ENCODE data around the gene KIF12. TPM values are rescaled to one million over a fixed set of nuclear protein-coding genes. Genes with fewer than 3 reads are reported as not detected.
A peak's percentile ranks its signal among the peaks of the same experiment; 100 is the strongest.
"Not testable (repeated sequence)": the region's sequence is repeated elsewhere in the genome, so short reads cannot be mapped to it uniquely, and the experiment has no call there.

KIF12 gene
- total and polyA plus RNA-seq, 4 donors, result 0.38 to 8.4 TPM; not detected in 2

- DNase-seq, result no peak
- intact Hi-C loops (cut with DNase I), result loop anchor here in 1 of 2 donors (2.0 kb wide), 1 partner anchor 207 kb away; no protein-coding TSS in a partner anchor
Observed at GRCh38 chr9:114083666-114084065, 15.4 kb downstream of the KIF12 start.

DNA sequence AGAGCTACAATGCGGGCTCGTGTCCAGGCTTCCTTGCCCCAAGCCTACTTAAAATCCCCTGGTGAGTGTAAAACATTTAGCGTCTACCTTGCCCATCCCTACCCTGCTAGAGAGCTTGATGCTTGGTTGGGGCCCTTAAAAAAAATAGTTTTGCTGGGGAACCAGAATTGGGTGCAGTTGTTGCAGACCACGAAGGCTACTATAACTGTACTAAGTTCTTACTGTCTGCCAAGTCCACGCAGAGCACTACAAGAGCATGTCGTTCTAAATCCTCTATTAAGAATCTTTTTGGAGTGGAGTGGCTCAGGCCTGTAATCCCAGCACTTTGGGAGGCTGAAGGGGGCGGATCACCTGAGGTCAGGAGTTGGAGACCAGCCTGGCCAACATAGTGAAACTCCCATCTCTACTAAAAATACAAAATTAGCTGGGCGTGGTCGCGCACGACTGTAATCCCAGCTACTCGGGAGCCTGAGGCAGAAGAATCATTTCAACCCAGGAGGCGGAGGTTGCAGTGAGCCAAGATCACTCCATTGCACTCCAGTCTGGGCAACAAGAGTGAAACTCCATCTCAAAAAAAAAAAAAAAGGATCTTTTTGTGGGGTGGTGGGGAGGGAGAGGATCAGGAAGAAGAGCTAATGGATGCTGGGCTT lies 16.2 kb downstream of the KIF12 start:
- 51 to 53% methylated on average over 13 of the region's 13 CpGs for WGBS, 2 donors
- H3K9me3 ChIP-seq (ENCODE audit: control insufficient read depth, low read length); H3K36me3 ChIP-seq (ENCODE audit: control insufficient read depth in 1 of 2, insufficient read depth in 2 of 2, low read length in 1 of 2); ATAC-seq (ENCODE audit: low FRiP score); DNase-seq; H3K27me3 ChIP-seq (ENCODE audit: control insufficient read depth in 1 of 2, insufficient read depth in 2 of 2, low read length in 1 of 2); H3K4me3 ChIP-seq (ENCODE audit: low read length in 2 of 2); H3K27ac ChIP-seq (ENCODE audit: low read depth in 1 of 2, low read length in 2 of 2); H3K4me1 ChIP-seq (ENCODE audit: control insufficient read depth in 1 of 2, insufficient read depth in 2 of 2, low read length in 2 of 2): not testable (repeated sequence)
- intact Hi-C loops (cut with DNase I), result loop anchor here in 1 of 2 donors (2.0 kb wide), 1 partner anchor 208 kb away; no protein-coding TSS in a partner anchor

More at GRCh38 chr9:114083666-114084065, 15.4 kb downstream of the KIF12 start:
- Histone ChIP-seq H3K27ac (ENCODE audit: low read depth in 1 of 2, low read length in 2 of 2) (no peak overlapping the region), H3K9me3 (ENCODE audit: control insufficient read depth, low read length) (no peaks in the 10 kb centered on the region), H3K4me1 (ENCODE audit: control insufficient read depth in 1 of 2, insufficient read depth in 2 of 2, low read length in 2 of 2) (no peaks in the 10 kb centered on the region), H3K36me3 (ENCODE audit: control insufficient read depth in 1 of 2, insufficient read depth in 2 of 2, low read length in 1 of 2) (no peaks in the 10 kb centered on the region), H3K27me3 (ENCODE audit: control insufficient read depth in 1 of 2, insufficient read depth in 2 of 2, low read length in 1 of 2) (no peaks in the 10 kb centered on the region), H3K4me3 (ENCODE audit: low read length in 2 of 2) (no peak overlapping the region)
- no peak for ATAC-seq (ENCODE audit: low FRiP score)
- 93 to 94% methylated on average over 6 of the region's 6 CpGs for WGBS, 2 donors

DNA sequence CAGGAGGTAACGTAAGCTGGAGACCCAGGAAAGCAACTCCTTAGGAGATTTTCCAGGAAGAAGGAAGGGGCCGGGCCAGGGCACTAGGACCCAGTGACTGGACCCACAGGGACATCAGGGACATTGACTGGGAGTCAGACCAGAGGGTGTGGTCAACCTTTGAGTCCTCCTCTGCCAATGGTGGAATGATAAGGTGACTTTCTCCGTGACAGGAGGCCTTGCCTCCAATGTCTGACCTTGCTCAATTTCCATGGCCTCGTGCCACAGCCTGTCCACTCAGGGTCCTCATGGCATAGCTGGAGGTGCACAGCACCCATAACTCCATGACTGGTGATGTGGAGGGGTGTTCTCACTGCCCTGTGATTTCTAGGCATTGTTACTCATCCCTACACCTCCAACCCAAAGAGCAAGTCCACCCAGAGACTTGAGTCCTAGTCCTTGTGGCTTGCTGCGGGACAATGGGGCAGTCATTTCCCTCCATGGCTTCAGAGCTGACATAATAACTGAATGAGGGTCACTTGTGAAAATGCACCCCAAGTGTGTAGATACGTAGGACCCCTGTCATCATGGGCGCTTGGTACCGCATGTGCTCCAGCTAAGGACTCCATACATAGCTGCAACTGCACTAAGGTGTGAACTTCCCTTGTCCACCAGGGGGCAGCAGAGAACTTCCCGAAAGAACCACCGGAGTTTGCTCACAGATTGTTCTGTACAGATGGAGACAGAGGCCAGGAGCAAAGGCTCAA lies 16.9 kb downstream of the KIF12 start:
- Histone ChIP-seq H3K4me3 (ENCODE audit: low read length in 2 of 2) (no peak overlapping the region), H3K4me1 (ENCODE audit: control insufficient read depth in 1 of 2, insufficient read depth in 2 of 2, low read length in 2 of 2) (no peaks in the 10 kb centered on the region), H3K27me3 (ENCODE audit: control insufficient read depth in 1 of 2, insufficient read depth in 2 of 2, low read length in 1 of 2) (no peaks in the 10 kb centered on the region), H3K27ac (ENCODE audit: low read depth in 1 of 2, low read length in 2 of 2) (no peak overlapping the region), H3K36me3 (ENCODE audit: control insufficient read depth in 1 of 2, insufficient read depth in 2 of 2, low read length in 1 of 2) (no peaks in the 10 kb centered on the region), H3K9me3 (ENCODE audit: control insufficient read depth, low read length) (no peaks in the 10 kb centered on the region)
- ATAC-seq (ENCODE audit: low FRiP score), result peak; percentile 84
- intact Hi-C loops (cut with DNase I), result loop anchor here in 1 of 2 donors (2.0 kb wide), 1 partner anchor 209 kb away; no protein-coding TSS in a partner anchor
- peak; percentile 91 to 93 for DNase-seq
- 47 to 50% methylated on average over 10 of the region's 10 CpGs for WGBS, 2 donors

- Histone ChIP-seq H3K4me3 (ENCODE audit: low read length in 2 of 2) (no peak overlapping the region), H3K4me1 (ENCODE audit: control insufficient read depth in 1 of 2, insufficient read depth in 2 of 2, low read length in 2 of 2) (no peaks in the 10 kb centered on the region), H3K27ac (ENCODE audit: low read depth in 1 of 2, low read length in 2 of 2) (no peak overlapping the region), H3K9me3 (ENCODE audit: control insufficient read depth, low read length) (no peaks in the 10 kb centered on the region), H3K27me3 (ENCODE audit: control insufficient read depth in 1 of 2, insufficient read depth in 2 of 2, low read length in 1 of 2) (no peaks in the 10 kb centered on the region), H3K36me3 (ENCODE audit: control insufficient read depth in 1 of 2, insufficient read depth in 2 of 2, low read length in 1 of 2) (no peaks in the 10 kb centered on the region)
- intact Hi-C loops (cut with DNase I), result loop anchor here in 1 of 2 donors (2.0 kb wide), 1 partner anchor 209 kb away; no protein-coding TSS in a partner anchor
- no peak for DNase-seq
- WGBS, 2 donors, result 85 to 88% methylated on average over 6 of the region's 6 CpGs
- ATAC-seq (ENCODE audit: low FRiP score), result no peak
Observed at GRCh38 chr9:114081441-114082016, 17.6 kb downstream of the KIF12 start.

GRCh38 chr9:114080773-114081440 lies 18.2 kb downstream of the KIF12 start:
- WGBS, 2 donors, result 91 to 96% methylated on average over 7 of the region's 7 CpGs
- no peaks in the 10 kb centered on the region for H3K36me3 ChIP-seq (ENCODE audit: control insufficient read depth in 1 of 2, insufficient read depth in 2 of 2, low read length in 1 of 2)
- DNase-seq, result no peak
- no peak for ATAC-seq (ENCODE audit: low FRiP score)
- H3K9me3 ChIP-seq (ENCODE audit: control insufficient read depth, low read length), result no peaks in the 10 kb centered on the region
- H3K27ac ChIP-seq (ENCODE audit: low read depth in 1 of 2, low read length in 2 of 2), result no peak overlapping the region
- no peaks in the 10 kb centered on the region for H3K4me1 ChIP-seq (ENCODE audit: control insufficient read depth in 1 of 2, insufficient read depth in 2 of 2, low read length in 2 of 2)
- no peaks in the 10 kb centered on the region for H3K27me3 ChIP-seq (ENCODE audit: control insufficient read depth in 1 of 2, insufficient read depth in 2 of 2, low read length in 1 of 2)
- intact Hi-C loops (cut with DNase I), result no loop called here
- no peak overlapping the region for H3K4me3 ChIP-seq (ENCODE audit: low read length in 2 of 2)

DNA sequence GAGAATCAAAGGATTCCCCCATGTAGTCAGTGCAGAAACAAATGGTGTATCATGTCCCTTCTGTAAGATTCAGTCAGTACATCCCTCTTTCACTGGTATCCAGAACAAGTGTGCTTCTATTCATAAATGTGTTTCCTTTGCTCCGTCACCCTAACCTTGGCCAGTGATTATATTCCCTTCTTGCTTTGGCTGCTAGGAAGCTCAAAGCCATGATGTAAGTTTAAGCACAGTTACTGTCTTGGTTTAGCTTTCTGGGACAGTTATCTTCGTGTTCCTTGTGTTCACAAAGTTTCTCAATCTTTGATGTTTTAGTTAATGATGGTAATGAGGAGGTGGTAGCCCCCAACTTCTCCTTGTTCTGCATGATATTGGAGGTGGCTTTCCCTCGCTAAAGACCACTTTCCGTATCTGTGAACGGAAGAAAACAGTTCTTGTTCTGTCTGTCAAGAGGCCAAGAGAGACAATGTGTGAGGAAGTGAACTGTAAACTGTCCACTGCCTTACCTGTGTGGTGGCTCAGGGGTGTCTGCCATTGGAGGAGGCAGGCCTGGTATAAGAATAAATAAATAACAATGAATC lies 18.8 kb downstream of the KIF12 start:
- Histone ChIP-seq H3K27me3 (ENCODE audit: control insufficient read depth in 1 of 2, insufficient read depth in 2 of 2, low read length in 1 of 2) (no peaks in the 10 kb centered on the region), H3K9me3 (ENCODE audit: control insufficient read depth, low read length) (no peaks in the 10 kb centered on the region), H3K36me3 (ENCODE audit: control insufficient read depth in 1 of 2, insufficient read depth in 2 of 2, low read length in 1 of 2) (no peaks in the 10 kb centered on the region), H3K27ac (ENCODE audit: low read depth in 1 of 2, low read length in 2 of 2) (no peak overlapping the region), H3K4me3 (ENCODE audit: low read length in 2 of 2) (no peak overlapping the region), H3K4me1 (ENCODE audit: control insufficient read depth in 1 of 2, insufficient read depth in 2 of 2, low read length in 2 of 2) (no peaks in the 10 kb centered on the region)
- WGBS, 2 donors, result 91 to 95% methylated on average over 5 of the region's 5 CpGs
- intact Hi-C loops (cut with DNase I), result no loop called here
- ATAC-seq (ENCODE audit: low FRiP score) (no peak), DNase-seq (no peak)

GRCh38 chr9:114078781-114079156 lies 20.3 kb downstream of the KIF12 start:
- H3K36me3 ChIP-seq (ENCODE audit: control insufficient read depth in 1 of 2, insufficient read depth in 2 of 2, low read length in 1 of 2), result no peaks in the 10 kb centered on the region
- H3K4me1 ChIP-seq (ENCODE audit: control insufficient read depth in 1 of 2, insufficient read depth in 2 of 2, low read length in 2 of 2), result no peaks in the 10 kb centered on the region
- H3K4me3 ChIP-seq (ENCODE audit: low read length in 2 of 2), result no peak overlapping the region
- no peak for DNase-seq
- no peak for ATAC-seq (ENCODE audit: low FRiP score)
- H3K27me3 ChIP-seq (ENCODE audit: control insufficient read depth in 1 of 2, insufficient read depth in 2 of 2, low read length in 1 of 2), result no peaks in the 10 kb centered on the region
- no peak overlapping the region for H3K27ac ChIP-seq (ENCODE audit: low read depth in 1 of 2, low read length in 2 of 2)
- WGBS, 2 donors, result 81 to 86% methylated on average over 7 of the region's 7 CpGs
- H3K9me3 ChIP-seq (ENCODE audit: control insufficient read depth, low read length), result no peaks in the 10 kb centered on the region
- intact Hi-C loops (cut with DNase I), result no loop called here

- Histone ChIP-seq H3K36me3 (ENCODE audit: control insufficient read depth in 1 of 2, insufficient read depth in 2 of 2, low read length in 1 of 2) (no peaks in the 10 kb centered on the region), H3K4me1 (ENCODE audit: control insufficient read depth in 1 of 2, insufficient read depth in 2 of 2, low read length in 2 of 2) (no peaks in the 10 kb centered on the region), H3K9me3 (ENCODE audit: control insufficient read depth, low read length) (no peaks in the 10 kb centered on the region), H3K27ac (ENCODE audit: low read depth in 1 of 2, low read length in 2 of 2) (no peak within 1 kb of the TSS), H3K4me3 (ENCODE audit: low read length in 2 of 2) (no peak within 1 kb of the TSS), H3K27me3 (ENCODE audit: control insufficient read depth in 1 of 2, insufficient read depth in 2 of 2, low read length in 1 of 2) (no peaks in the 10 kb centered on the region)
- 59 to 72% methylated on average over 16 of the region's 16 CpGs for WGBS, 2 donors
- DNase-seq (no peak), ATAC-seq (ENCODE audit: low FRiP score) (no peak)
- intact Hi-C loops (cut with DNase I), result no loop called here
Observed at GRCh38 chr9:114078021-114078780, 20.9 kb downstream of the KIF12 start, which contains the start of gene AMBP. TSS of gene AMBP (minus strand) at chr9:114078300. CDS start at chr9:114078209, 91 bp downstream.
